Measurements from ENCODE around the gene NRIP1. TPM values are rescaled to one million over a fixed set of nuclear protein-coding genes. Genes with fewer than 3 reads are reported as not detected.

NRIP1 gene
- total and polyA plus RNA-seq, 11 donors, result 2.9 to 32.0 (median 17.6) TPM

GRCh38 chr21:15104470-15104869 is 39.7 kb upstream of the NRIP1 start:
- WGBS, 4 donors, result 92 to 95% (median 95%) methylated on average over 3 of the region's 3 CpGs
- Histone ChIP-seq H3K36me3 (no peaks in the 10 kb centered on the region), H3K27me3 (no peaks in the 10 kb centered on the region), H3K27ac (no peak overlapping the region), H3K4me3 (no peak overlapping the region), H3K4me1 (no peaks in the 10 kb centered on the region), H3K9me3 (no peaks in the 10 kb centered on the region)
- intact Hi-C loops (cut with DNase I), result no loop called here
- no peak for DNase-seq
- TF ChIP-seq POLR2A (IDR thresholded peaks at IDR 0.05) (no peak), CTCF (IDR thresholded peaks at IDR 0.05) (no peak)
- ATAC-seq, result no peak

- Histone ChIP-seq H3K27me3 (no peaks in the 10 kb centered on the region), H3K27ac (no peak overlapping the region), H3K4me3 (no peak overlapping the region), H3K4me1 (no peaks in the 10 kb centered on the region), H3K36me3 (no peaks in the 10 kb centered on the region), H3K9me3 (no peaks in the 10 kb centered on the region)
- intact Hi-C loops (cut with DNase I), result no loop called here
- WGBS, 4 donors, result 88 to 94% (median 89%) methylated on average over 3 of the region's 3 CpGs
- DNase-seq, result no peak
- ATAC-seq, result no peak
- TF ChIP-seq POLR2A (IDR thresholded peaks at IDR 0.05) (no peak), CTCF (IDR thresholded peaks at IDR 0.05) (no peak)
These were observed 34.1 kb upstream of the NRIP1 start for GRCh38 chr21:15098908-15099307.

- Histone ChIP-seq H3K27ac (no peak overlapping the region), H3K9me3 (no peaks in the 10 kb centered on the region), H3K27me3 (no peaks in the 10 kb centered on the region), H3K4me1 (no peaks in the 10 kb centered on the region), H3K36me3 (no peaks in the 10 kb centered on the region), H3K4me3 (no peak overlapping the region)
- TF ChIP-seq CTCF (IDR thresholded peaks at IDR 0.05) (no peak), POLR2A (IDR thresholded peaks at IDR 0.05) (no peak)
- 40 to 68% (median 61%) methylated on average over 3 of the region's 3 CpGs for WGBS, 4 donors
- ATAC-seq, result no peak
- intact Hi-C loops (cut with DNase I), result no loop called here
- no peak for DNase-seq
These were observed 33.4 kb upstream of the NRIP1 start for GRCh38 chr21:15098181-15098580.

GRCh38 chr21:15097580-15097979 is 32.8 kb upstream of the NRIP1 start:
- 94 to 97% (median 95%) methylated on average over 3 of the region's 3 CpGs for WGBS, 4 donors
- no peak overlapping the region for H3K4me3 ChIP-seq
- no peak for TF ChIP-seq CTCF (IDR thresholded peaks at IDR 0.05)
- no peak for TF ChIP-seq POLR2A (IDR thresholded peaks at IDR 0.05)
- ATAC-seq (no peak), DNase-seq (no peak)
- no peaks in the 10 kb centered on the region for H3K4me1 ChIP-seq
- intact Hi-C loops (cut with DNase I), result no loop called here
- no peaks in the 10 kb centered on the region for H3K27me3 ChIP-seq
- H3K27ac ChIP-seq, result no peak overlapping the region
- no peaks in the 10 kb centered on the region for H3K9me3 ChIP-seq
- no peaks in the 10 kb centered on the region for H3K36me3 ChIP-seq
